Right forelimb (tissue), 1 donor: Measurements from ENCODE around the gene SYNPO2.
"Not testable (repeated sequence)": the region's sequence is repeated elsewhere in the genome, so short reads cannot be mapped to it uniquely, and the experiment has no call there.

Experiments used
- DNase-seq: peaks from one replicate; pipeline ENCODE4 v3.0.0-alpha.2; 2018

Gene SYNPO2

DNA sequence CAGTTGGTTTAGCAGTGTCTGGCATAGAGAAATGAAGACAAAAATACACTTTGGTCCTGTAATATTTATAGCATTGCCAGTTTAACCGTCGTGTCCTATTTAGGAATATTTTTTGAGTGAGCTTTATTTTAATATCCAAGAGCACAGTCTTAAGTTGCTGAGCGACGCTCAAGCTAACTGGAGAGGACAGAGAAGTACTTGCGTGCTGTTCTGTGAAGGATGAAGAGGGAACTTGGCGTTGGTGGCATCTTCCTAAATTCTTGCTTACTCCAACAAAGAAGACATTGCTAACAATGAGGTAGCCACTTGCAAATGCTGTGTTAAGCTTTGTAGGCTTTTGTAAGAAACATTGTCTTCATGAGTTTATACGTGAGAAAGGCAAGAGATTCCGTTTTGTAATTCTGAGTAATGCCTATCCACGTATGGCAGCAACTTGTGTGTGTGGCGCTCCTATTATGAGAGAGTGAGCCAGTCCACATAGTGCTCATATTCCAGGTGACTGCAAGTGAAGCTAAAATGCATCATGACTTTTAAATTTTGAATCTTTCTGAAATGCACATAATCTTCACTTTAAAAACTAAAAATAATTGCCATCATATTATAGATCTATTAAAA lies 50.6 kb downstream of the SYNPO2 start:
- no peak for DNase-seq

DNA sequence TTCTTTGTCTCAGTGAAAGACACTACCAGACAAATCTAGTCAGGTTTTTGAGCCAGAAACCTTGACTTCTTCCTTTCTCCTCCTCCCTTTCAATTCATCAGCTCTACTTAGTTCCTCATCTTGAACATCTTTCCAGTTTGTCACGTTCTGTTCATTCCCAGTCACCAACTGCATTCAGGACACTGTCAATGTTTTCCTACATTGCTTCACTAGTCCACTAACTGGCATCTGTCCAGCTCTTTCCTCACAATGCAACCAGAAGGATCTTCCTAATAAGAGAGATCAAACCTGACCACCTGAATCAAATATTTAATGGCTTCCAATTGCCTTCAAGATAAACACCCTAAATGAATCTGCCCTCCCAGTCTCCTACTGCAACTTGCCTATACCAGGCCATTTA lies 52.5 kb downstream of the SYNPO2 start:
- DNase-seq, result no peak

GRCh38 chr4:118941799-118942198 lies 53.1 kb downstream of the SYNPO2 start:
- no peak for DNase-seq

GRCh38 chr4:118942465-118942864 lies 53.8 kb downstream of the SYNPO2 start:
- no peak for DNase-seq

GRCh38 chr4:118947095-118947494 lies 58.4 kb downstream of the SYNPO2 start:
- DNase-seq, result no peak

GRCh38 chr4:118948545-118949144 lies 60.0 kb downstream of the SYNPO2 start:
- DNase-seq, result no peak

DNA sequence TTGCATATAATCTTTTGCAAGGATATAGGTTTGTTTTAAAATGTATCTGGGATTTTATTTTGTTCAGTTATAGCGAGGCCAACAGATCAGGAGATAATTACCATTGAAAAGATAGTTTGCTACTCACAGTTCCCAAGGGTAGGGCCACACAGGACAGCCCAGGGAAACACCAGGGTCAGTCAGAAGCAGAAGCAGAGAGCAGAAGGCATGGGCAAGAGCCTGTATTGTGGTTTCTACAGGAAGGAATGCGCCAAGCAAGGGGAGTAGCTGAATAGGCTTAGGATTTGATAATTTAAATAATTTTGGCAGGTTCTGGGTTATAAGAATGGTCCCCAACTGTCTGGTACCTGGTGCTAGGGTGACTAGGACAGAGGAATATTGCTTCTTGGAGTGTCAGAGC lies 61.6 kb downstream of the SYNPO2 start:
- no peak for DNase-seq

- no peak for DNase-seq
These were observed 62.4 kb downstream of the SYNPO2 start for GRCh38 chr4:118950929-118951570.

DNA sequence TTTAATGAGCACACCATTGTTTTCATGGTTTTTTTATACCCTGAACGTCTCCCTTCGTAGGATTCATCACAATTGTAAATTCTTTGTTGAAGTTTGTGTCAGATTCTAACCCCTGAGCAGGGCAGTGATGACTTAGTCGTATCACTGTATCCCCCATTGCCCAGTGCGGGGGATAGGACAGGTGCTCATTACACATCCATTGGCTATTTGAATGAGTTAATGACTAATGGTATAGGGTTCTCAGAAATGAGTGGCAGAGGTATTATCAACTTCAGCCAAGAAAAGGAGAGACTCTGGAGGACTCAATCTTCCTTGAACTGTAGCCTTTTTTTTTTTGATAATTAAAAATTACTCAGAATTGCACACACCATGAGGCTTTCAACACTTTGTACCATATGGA lies 64.6 kb downstream of the SYNPO2 start:
- no peak for DNase-seq

GRCh38 chr4:118954246-118954645 lies 65.6 kb downstream of the SYNPO2 start:
- DNase-seq, result no peak

- no peak for DNase-seq
These were observed 66.9 kb downstream of the SYNPO2 start for GRCh38 chr4:118955515-118955914.

DNA sequence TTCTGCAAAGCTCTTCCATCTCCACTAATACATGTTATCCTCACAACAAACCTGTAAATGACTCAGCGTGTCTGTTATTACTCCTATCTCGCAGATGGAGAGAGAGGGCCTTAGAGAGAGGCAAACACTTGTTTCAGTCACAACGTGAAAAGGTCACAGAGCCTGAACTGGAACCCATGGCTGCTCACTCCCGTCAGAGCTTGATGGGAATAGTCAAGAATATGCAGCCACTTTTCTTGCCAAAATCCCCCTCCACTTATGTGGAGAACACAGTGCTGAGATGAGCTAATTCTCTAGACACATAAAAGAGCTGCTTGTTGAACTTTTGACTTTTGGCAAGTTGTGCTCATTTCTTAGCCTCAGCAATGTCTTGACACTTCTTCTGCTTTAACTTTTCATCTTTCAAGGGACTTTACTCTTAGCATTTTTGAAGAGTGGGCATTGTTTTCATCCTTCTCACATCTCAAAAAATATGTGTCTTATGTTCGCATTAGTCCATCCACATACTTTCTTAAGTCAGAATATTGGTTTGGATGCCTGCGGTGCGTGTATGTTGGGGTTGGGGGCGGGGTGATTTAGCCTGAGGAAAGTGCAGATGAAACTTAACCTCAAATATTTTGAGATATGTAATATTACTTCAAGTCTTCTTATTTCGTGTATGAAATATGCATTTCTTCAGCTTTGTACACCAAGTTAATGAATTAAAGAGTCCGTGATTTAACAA lies 69.2 kb downstream of the SYNPO2 start:
- DNase-seq, result no peak

- no peak for DNase-seq
These were observed 73.9 kb downstream of the SYNPO2 start for GRCh38 chr4:118962540-118962939.

- no peak for DNase-seq
These were observed 76.3 kb downstream of the SYNPO2 start for GRCh38 chr4:118964891-118965411.

GRCh38 chr4:118967393-118967792 lies 78.7 kb downstream of the SYNPO2 start:
- DNase-seq, result no peak

- DNase-seq, result peak; percentile 65
These were observed 79.4 kb downstream of the SYNPO2 start for GRCh38 chr4:118968005-118968404.

DNA sequence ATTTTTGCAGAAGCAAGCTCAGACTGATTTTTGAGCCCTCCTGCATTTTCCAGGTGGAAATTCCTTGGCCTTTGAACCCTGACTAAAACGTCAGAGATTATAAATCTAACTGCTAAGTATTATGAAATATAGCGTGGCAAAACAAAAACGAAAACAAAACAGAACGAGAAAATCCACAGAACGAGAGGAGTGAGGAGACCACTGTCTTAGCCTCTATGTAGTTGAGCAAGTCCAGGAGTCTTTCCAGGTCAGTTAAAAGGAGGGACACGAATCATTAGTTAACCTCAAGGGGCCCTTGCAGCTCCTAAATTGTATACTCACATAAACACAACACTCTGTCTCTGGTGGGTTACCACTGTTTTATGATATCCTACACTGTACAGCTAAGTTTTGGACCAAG lies 80.2 kb downstream of the SYNPO2 start:
- no peak for DNase-seq

GRCh38 chr4:118969359-118969758 lies 80.7 kb downstream of the SYNPO2 start:
- DNase-seq, result no peak

DNA sequence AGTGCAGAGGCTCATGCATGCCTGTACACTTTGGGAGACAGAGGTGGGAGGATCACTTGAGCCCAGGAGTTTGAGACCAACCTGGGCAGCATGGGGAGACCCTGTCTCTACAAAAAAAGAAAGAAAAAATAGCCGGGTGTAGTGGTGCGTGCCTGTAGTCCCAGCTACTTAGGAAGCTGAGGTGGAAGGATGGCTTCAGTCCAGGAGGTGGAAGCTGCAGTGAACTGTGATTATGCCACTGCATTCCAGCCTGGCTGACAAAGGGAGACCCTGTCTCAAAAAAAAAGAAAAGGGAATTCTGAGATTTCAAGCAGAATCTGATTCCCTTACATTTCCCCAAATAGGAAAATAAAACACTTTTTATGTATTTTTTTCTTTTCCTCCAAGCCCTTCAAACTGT lies 83.5 kb downstream of the SYNPO2 start:
- DNase-seq, result no peak

- DNase-seq, result no peak
These were observed 84.6 kb downstream of the SYNPO2 start for GRCh38 chr4:118973295-118973694.

DNA sequence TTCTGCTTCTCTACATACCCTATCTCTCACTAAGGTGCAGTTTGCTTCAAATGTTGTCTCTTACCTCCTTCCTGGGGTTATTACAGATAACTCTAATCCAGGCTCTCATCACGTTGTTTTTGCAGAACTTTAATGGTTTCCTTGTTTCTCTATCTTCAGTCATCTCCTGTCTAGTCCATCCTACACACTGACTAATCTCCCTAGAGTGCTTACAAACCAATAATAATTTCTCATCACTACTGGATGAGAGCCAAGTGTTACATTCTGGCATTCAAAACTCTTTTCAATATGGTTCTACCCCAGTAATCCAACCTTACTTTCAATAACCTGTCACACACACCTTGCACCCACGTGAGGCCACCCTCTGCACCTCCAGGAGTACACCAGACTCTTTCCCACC lies 86.1 kb downstream of the SYNPO2 start:
- no peak for DNase-seq

GRCh38 chr4:118975449-118976192 lies 87.0 kb downstream of the SYNPO2 start:
- DNase-seq, result no peak

DNA sequence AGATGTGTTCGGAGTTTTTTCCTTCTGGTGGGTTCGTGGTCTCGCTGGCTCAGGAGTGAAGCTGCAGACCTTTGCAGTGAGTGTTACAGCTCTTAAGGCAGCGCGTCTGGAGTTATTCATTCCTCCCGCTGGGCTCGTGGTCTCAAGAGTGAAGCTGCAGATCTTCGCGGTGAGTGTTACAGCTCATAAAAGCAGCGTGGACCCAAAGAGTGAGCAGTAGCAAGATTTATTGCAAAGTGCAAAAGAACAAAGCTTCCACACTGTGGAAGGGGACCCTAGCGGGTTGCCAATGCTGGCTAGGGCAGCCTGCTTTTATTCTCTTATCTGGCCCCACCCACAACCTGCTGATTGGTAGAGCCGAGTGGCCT lies 87.5 kb downstream of the SYNPO2 start:
- DNase-seq, result not testable (repeated sequence)
